ENCODE data around the gene CAGE1. TPM values are rescaled to one million over a fixed set of nuclear protein-coding genes. Genes with fewer than 3 reads are reported as not detected.

The CAGE1 gene
- total RNA-seq, 2 donors from 2014 or later: not detected

DNA sequence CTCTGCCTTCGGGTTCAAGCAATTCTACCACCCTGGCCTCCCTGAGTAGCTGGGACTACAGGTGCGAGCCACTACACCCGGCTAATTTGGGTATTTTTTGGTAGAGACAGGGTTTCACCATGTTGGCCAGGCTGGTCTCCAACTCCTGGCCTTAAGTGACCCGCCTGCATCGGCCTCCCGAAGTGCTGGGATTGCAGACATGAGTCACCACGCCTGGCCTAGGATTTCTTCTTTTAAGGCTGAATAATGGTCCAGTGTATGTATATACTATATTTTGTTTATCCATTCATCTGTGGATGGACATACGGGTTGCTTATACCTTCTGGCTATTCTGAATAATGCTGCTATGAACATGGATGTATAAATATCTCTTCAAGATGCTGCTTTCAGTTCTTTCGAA lies 17.2 kb upstream of the CAGE1 start:
- no peaks in the 10 kb centered on the region for H3K27me3 ChIP-seq
- peaks cover 82% of the 10 kb centered on the region for H3K36me3 ChIP-seq

DNA sequence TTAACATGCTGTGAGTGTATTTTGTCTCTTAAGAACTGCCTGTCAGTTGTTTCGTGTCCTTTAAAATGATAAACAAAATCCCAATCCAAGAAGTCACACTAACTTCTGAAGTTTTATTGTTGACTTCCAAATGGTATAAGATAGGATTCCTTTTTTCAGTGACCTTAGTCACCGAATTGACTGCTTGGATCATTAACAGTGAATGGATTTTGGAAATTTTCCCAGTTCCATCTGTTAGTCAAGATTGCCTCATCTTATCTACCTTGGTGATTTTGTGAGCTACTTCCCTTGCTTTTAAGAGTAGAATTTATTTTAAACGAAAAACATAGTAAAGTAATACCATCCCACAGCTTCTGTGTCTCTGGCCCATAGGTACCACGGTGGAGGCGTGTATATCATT lies 15.0 kb upstream of the CAGE1 start:
- TF ChIP-seq, protein P1, sequence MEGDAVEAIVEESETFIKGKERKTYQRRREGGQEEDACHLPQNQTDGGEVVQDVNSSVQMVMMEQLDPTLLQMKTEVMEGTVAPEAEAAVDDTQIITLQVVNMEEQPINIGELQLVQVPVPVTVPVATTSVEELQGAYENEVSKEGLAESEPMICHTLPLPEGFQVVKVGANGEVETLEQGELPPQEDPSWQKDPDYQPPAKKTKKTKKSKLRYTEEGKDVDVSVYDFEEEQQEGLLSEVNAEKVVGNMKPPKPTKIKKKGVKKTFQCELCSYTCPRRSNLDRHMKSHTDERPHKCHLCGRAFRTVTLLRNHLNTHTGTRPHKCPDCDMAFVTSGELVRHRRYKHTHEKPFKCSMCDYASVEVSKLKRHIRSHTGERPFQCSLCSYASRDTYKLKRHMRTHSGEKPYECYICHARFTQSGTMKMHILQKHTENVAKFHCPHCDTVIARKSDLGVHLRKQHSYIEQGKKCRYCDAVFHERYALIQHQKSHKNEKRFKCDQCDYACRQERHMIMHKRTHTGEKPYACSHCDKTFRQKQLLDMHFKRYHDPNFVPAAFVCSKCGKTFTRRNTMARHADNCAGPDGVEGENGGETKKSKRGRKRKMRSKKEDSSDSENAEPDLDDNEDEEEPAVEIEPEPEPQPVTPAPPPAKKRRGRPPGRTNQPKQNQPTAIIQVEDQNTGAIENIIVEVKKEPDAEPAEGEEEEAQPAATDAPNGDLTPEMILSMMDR (IDR thresholded peaks at IDR 0.05): no peak
- Histone ChIP-seq H3K4me1 (no peaks in the 10 kb centered on the region), H3K27me3 (no peaks in the 10 kb centered on the region), H3K9me3 (no peaks in the 10 kb centered on the region), H3K4me3 (no peak overlapping the region), H3K27ac (no peak overlapping the region), H3K36me3 (peaks cover 68% of the 10 kb centered on the region)
- no peak for DNase-seq (ENCODE audit: low spot score)

More for the DNA sequence above, 17.2 kb upstream of the CAGE1 start:
- H3K9me3 ChIP-seq: no peaks in the 10 kb centered on the region
- H3K4me1 ChIP-seq: no peaks in the 10 kb centered on the region
- DNase-seq (ENCODE audit: low spot score): no peak
- H3K27ac ChIP-seq: no peak overlapping the region
- H3K4me3 ChIP-seq: no peak overlapping the region
- TF ChIP-seq, protein P1 (IDR thresholded peaks at IDR 0.05): no peak

DNA sequence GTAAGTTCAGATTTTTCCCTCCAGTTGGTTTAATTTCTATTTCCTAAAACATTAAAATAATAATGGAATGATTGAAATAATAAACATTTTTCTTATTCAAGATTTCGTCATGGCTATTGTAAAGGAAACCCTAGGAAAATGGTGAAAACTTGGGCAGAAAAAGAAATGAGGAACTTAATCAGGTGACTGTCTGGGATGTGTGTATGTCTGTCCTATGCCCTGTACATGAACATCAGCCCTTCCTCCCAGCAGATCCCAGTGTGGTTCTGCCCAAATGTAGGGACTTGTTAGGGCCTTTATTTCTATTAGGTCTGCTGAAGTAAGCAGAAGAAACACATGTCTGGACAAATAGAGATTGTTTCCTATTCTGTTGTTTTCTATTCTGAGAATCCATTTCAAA lies 13.2 kb upstream of the CAGE1 start:
- Histone ChIP-seq H3K27ac (no peak overlapping the region), H3K36me3 (peaks cover 65% of the 10 kb centered on the region), H3K27me3 (no peaks in the 10 kb centered on the region), H3K4me1 (no peaks in the 10 kb centered on the region), H3K9me3 (no peaks in the 10 kb centered on the region), H3K4me3 (no peak overlapping the region)
- no peak for DNase-seq (ENCODE audit: low spot score)
- TF ChIP-seq, protein P1 (IDR thresholded peaks at IDR 0.05): no peak

DNA sequence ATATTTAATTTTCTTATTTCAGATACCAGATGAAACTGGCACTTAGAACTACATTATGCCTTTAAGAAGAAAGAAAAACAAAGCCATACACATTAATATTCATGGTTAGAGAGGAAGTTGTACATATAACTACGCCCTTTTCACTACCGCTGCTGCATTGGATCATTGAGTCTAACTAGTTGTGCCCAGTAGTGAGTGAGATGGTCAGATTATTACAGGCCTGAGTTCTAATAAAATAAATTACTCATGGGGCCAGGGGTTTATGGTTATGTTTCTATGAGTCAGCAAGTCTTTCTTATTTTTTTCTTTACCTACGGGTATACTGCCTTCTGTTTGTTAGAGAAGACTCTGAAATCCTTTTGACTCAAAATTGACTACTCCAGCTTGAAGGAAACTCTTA lies 11.5 kb upstream of the CAGE1 start:
- H3K27me3 ChIP-seq: no peaks in the 10 kb centered on the region
- H3K27ac ChIP-seq: no peak overlapping the region
- peaks cover 66% of the 10 kb centered on the region for H3K36me3 ChIP-seq
- no peak for DNase-seq (ENCODE audit: low spot score)
- H3K9me3 ChIP-seq: no peaks in the 10 kb centered on the region
- no peaks in the 10 kb centered on the region for H3K4me1 ChIP-seq
- H3K4me3 ChIP-seq: no peak overlapping the region
- TF ChIP-seq, protein P1 (IDR thresholded peaks at IDR 0.05): no peak

DNA sequence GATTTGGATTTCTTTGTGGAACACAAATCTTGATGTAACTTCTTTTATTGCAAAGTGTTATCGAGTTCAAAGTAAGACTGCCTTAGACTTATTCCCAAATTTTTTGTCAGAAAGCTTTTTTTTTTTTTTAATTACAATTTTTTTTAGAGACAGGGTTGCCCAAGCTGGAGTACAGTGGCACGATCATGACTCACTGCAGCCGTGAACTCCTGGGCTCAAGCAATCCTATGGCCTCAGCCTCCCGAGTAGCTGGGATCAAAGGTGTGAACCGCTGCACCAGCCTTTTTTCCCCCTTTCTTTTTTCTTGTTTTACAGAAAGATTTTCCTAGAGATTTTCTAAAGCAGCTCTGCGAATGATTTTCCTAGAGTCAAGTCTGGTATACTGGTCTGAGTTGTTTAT lies 2.9 kb upstream of the CAGE1 start:
- DNase-seq (ENCODE audit: low spot score): no peak
- H3K4me3 ChIP-seq: no peak overlapping the region
- peaks cover 38% of the 10 kb centered on the region for H3K36me3 ChIP-seq
- TF ChIP-seq, protein P1 (IDR thresholded peaks at IDR 0.05): no peak
- H3K4me1 ChIP-seq: peaks cover 0 to 17% of the 10 kb centered on the region in 2 donors
- H3K9me3 ChIP-seq: no peaks in the 10 kb centered on the region
- no peak overlapping the region for H3K27ac ChIP-seq
- H3K27me3 ChIP-seq: no peaks in the 10 kb centered on the region

DNA sequence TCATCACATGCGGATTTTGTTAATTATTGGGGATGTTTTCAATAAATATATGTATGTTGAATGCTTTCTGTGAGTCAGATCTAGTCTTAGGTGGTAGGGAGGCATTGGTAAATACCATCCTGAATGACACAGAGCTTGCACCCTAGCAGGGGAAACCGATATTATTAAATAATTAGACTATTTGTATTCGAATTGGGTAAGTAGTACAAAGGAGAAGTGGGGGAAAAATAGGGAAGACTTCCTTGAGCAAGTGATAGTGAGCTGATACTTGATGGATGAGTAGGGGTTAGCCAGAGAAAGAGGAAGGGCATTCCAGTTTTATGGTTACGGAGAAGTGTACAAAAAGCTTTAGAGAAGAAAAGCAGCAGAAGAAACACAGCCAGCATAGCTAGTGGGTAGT lies 1.6 kb upstream of the CAGE1 start:
- TF ChIP-seq, protein P1 (IDR thresholded peaks at IDR 0.05): no peak
- no peaks in the 10 kb centered on the region for H3K27me3 ChIP-seq
- H3K4me1 ChIP-seq: peaks cover 0 to 17% of the 10 kb centered on the region in 2 donors
- no peak overlapping the region for H3K4me3 ChIP-seq
- H3K9me3 ChIP-seq: no peaks in the 10 kb centered on the region
- H3K36me3 ChIP-seq: peaks cover 25% of the 10 kb centered on the region
- H3K27ac ChIP-seq: no peak overlapping the region
- DNase-seq (ENCODE audit: low spot score): no peak

All from right atrium auricular region (tissue), 2 donors.